HL-60 (cell line): ENCODE measurements around the gene ZNF74.
"Not testable (repeated sequence)": the region's sequence is repeated elsewhere in the genome, so short reads cannot be mapped to it uniquely, and the experiment has no call there.

Source experiments
- DNase-seq, 2 experiments: peaks; one replicate each; pipeline ENCODE4 v3.0.0-alpha.2; 2010 to 2020; ENCODE audit warnings: low read depth in 1 of 2, low spot score in 1 of 2
- H3K27ac ChIP-seq: fragments of 250-450 bp; sonication (Bioruptor Pico); replicated peaks from 2 replicates; pipeline ENCODE4 v1.5.1; 2020; ENCODE audit warnings: mild to moderate bottlenecking, moderate library complexity
- H3K27me3 ChIP-seq: fragments of 250-450 bp; sonication (Bioruptor Pico); 2 replicates; pipeline ENCODE4 v1.5.1; 2021; ENCODE audit warnings: mild to moderate bottlenecking, moderate library complexity; ENCODE audit not compliant: insufficient read depth, poor library complexity, severe bottlenecking
- H3K4me3 ChIP-seq: replicated peaks from 2 replicates; pipeline ENCODE4 v1.5.1; 2011; ENCODE audit warnings: mild to moderate bottlenecking, control low read depth, low read length; ENCODE audit not compliant: insufficient read depth
- CTCF ChIP-seq: IDR thresholded peaks from one replicate; pipeline ENCODE4 v1.5.1; 2011; ENCODE audit warnings: low read length, control low read depth, inconsistent platforms; ENCODE audit not compliant: insufficient read depth
- GABPA ChIP-seq: IDR thresholded peaks from 2 replicates; pipeline ENCODE4 v1.6.1; 2012; ENCODE audit warnings: low read depth
- POLR2AphosphoS5 ChIP-seq: IDR thresholded peaks from 2 replicates; pipeline ENCODE4 v1.6.1; 2012; ENCODE audit warnings: low read depth
- REST ChIP-seq: IDR thresholded peaks from 2 replicates; pipeline ENCODE4 v1.6.1; 2012; ENCODE audit warnings: low read depth; ENCODE audit not compliant: insufficient replicate concordance
- SPI1 ChIP-seq: IDR thresholded peaks from 2 replicates; pipeline ENCODE4 v1.6.1; 2012; ENCODE audit warnings: low read depth, mild to moderate bottlenecking, borderline replicate concordance

ZNF74 gene

DNA sequence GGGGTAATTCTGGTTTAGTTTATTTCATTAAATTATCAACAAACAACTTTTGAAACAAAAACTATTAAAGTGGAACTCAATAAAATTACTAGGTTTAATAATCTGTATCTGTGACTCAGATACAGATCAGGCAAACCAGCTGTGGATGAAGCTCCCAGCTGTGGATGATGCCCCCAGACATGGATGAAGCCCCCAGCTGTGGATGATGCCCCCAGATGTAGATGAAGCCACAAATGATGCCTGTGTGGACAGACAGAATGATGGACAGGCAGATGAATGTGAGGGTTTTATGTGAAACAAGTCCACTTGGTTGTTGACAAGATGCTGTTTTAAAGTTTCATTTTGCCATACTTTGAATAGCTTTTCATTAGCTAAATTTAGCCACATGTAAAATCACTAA is 5.8 kb upstream of the ZNF74 start:
- H3K27ac ChIP-seq: no peak overlapping the region
- no peak for TF ChIP-seq REST
- TF ChIP-seq GABPA: no peak
- no peak for TF ChIP-seq SPI1
- TF ChIP-seq POLR2AphosphoS5: no peak
- TF ChIP-seq CTCF: no peak
- no peak for DNase-seq
- no peak overlapping the region for H3K4me3 ChIP-seq
- no peaks in the 10 kb centered on the region for H3K27me3 ChIP-seq

DNA sequence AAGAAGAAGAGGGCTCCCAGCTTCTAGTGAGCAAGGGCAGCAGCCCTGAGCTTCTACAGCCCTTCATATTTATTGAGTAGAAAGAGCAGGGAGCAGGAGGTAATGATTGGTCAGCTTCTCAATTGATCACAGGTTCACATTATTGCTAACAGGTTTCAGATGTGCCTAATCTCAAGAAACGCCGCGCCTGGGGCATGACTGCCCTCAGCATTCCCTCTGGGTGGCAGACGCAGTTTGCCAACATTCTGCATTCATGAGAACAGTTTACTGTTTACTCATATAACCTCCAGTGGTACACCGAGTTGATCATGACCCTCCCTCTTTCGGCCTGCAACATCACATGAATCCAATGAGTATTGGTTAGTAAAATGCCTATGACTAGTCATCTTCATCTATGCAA is 4.7 kb upstream of the ZNF74 start:
- Histone ChIP-seq H3K27me3 (no peaks in the 10 kb centered on the region), H3K27ac (no peak overlapping the region), H3K4me3 (no peak overlapping the region)
- no peak for DNase-seq
- TF ChIP-seq POLR2AphosphoS5: no peak
- TF ChIP-seq SPI1: no peak
- TF ChIP-seq CTCF: no peak

DNA sequence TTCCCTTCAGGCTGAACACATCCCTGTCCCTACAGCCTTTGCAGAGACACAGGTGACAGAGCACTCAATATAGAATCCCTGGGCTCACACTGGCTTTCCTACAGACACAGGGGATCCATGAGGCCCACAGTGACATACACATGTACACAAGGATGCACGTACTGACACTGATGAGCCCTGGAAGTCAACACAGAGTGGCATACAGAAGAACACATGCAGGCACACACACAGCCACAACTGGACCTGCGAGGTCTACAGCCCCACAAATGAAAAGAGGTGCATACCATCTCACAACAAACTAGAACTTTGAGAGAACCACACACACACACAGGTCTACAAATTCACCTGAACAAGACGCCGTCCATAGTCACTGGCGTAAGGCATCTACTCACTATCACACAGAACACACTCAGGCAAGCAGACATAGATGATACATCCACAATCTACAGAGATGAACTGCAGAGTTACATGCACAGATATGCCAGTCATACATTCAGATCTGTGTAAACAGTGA is 3.5 kb upstream of the ZNF74 start:
- DNase-seq: no peak
- Histone ChIP-seq H3K4me3 (no peak overlapping the region), H3K27me3 (no peaks in the 10 kb centered on the region), H3K27ac (no peak overlapping the region)
- no peak for TF ChIP-seq REST
- no peak for TF ChIP-seq POLR2AphosphoS5
- TF ChIP-seq SPI1: no peak
- no peak for TF ChIP-seq CTCF
- TF ChIP-seq GABPA: no peak

DNA sequence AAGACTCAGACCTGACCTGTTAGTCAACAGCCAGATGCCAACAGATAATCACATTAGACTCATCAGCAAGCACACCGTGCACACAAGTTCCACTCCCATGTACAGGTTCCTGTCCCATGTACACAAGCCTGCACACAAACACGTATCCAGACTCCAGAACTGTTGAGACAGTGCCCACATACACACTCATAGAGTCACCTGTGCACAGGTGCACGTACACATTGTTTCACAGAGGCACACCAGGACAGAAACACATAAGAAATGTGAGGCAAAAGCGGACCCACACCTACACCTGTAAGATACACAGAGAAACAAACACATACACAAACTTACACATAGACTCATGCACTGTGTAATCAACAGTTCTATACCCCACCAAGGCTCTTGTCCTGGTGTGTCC is 2.7 kb upstream of the ZNF74 start:
- Histone ChIP-seq H3K4me3 (no peak overlapping the region), H3K27me3 (no peaks in the 10 kb centered on the region), H3K27ac (no peak overlapping the region)
- DNase-seq: no peak
- TF ChIP-seq REST (no peak), POLR2AphosphoS5 (no peak), SPI1 (no peak), CTCF (no peak), GABPA (no peak)

DNA sequence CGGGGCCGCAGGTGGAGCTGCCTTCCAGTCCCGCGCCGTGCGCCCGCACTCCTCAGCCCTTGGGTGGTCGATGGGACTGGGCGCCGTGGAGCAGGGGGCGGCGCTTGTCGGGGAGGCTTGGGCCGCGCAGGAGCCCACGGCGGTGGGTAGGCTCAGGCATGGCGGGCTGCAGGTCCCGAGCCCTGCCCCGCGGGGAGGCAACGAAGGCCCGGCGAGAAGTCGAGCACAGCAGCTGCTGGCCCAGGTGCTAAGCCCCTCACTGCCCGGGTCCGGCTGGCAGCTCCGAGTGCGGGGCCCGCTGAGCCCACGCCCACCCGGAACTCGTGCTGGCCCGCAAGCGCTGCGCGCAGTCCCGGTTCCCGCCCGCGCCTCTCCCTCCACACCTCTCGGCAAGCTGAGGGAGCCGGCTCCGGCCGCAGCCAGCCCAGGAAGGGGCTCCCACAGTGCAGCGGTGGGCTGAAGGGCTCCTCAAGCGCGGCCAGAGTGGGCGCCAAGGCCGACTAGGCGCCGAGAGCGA is 1.5 kb upstream of the ZNF74 start:
- not testable (repeated sequence) for DNase-seq, H3K27me3 ChIP-seq, H3K27ac ChIP-seq, H3K4me3 ChIP-seq
